ENCODE data around the gene SAMD3. TPM values are rescaled to one million over a fixed set of nuclear protein-coding genes. Genes with fewer than 3 reads are reported as not detected.

Gene SAMD3
- total RNA-seq, 1 donor from 2014 or later, result 0.45 TPM

- no peaks in the 10 kb centered on the region for H3K36me3 ChIP-seq (ENCODE audit: insufficient read depth, low read length)
- FAIRE-seq (no peak), DNase-seq (ENCODE audit: low read depth) (no peak)
- peaks cover 6% of the 10 kb centered on the region for H3K9me3 Mint-ChIP-seq (ENCODE audit: unreplicated experiment)
- H3K4me2 ChIP-seq (ENCODE audit: low read length), result no peak overlapping the region
- H3K4me3 Mint-ChIP-seq (ENCODE audit: unreplicated experiment), result no peak overlapping the region
- H3K4me1 Mint-ChIP-seq (ENCODE audit: low read depth, unreplicated experiment), result no peaks in the 10 kb centered on the region
- no peaks in the 10 kb centered on the region for H3K27me3 ChIP-seq (ENCODE audit: insufficient read depth, low read length)
- TF ChIP-seq CTCF (IDR thresholded peaks at IDR 0.05; ENCODE audit: insufficient read depth, low read depth, low read length) (no peak), EZH2 (IDR thresholded peaks at IDR 0.05; ENCODE audit: insufficient read depth, low read length) (no peak)
- no peaks in the 10 kb centered on the region for H3K27me3 Mint-ChIP-seq (ENCODE audit: low read depth, unreplicated experiment)
- no peaks in the 10 kb centered on the region for H4K20me1 ChIP-seq (ENCODE audit: insufficient read depth, low read length)
- H3K27ac ChIP-seq (ENCODE audit: low read depth, low read length), result no peak overlapping the region
- H3K9me3 ChIP-seq (ENCODE audit: insufficient read depth, low read depth, low read length), result no peaks in the 10 kb centered on the region
- H3K27ac Mint-ChIP-seq (ENCODE audit: unreplicated experiment), result no peak overlapping the region
- no peaks in the 10 kb centered on the region for H3K79me2 ChIP-seq (ENCODE audit: insufficient read depth, low read length)
- H3K4me1 ChIP-seq (ENCODE audit: insufficient read depth, low read length), result no peaks in the 10 kb centered on the region
- H3K9ac ChIP-seq (ENCODE audit: low read length), result no peak overlapping the region
- no peak overlapping the region for H2AFZ ChIP-seq (ENCODE audit: low read depth, low read length)
- H3K36me3 Mint-ChIP-seq (ENCODE audit: low read depth, unreplicated experiment), result no peaks in the 10 kb centered on the region
- H3K4me3 ChIP-seq (ENCODE audit: insufficient read depth, low read depth, low read length), result no peak overlapping the region
Observed at GRCh38 chr6:130158548-130158947, 64.2 kb downstream of the SAMD3 start.

GRCh38 chr6:130158056-130158455 lies 64.7 kb downstream of the SAMD3 start:
- no peaks in the 10 kb centered on the region for H3K4me1 ChIP-seq (ENCODE audit: insufficient read depth, low read length)
- H3K9me3 ChIP-seq (ENCODE audit: insufficient read depth, low read depth, low read length), result no peaks in the 10 kb centered on the region
- no peak overlapping the region for H3K4me2 ChIP-seq (ENCODE audit: low read length)
- H3K4me1 Mint-ChIP-seq (ENCODE audit: low read depth, unreplicated experiment), result no peaks in the 10 kb centered on the region
- no peaks in the 10 kb centered on the region for H3K36me3 ChIP-seq (ENCODE audit: insufficient read depth, low read length)
- H2AFZ ChIP-seq (ENCODE audit: low read depth, low read length), result no peak overlapping the region
- H4K20me1 ChIP-seq (ENCODE audit: insufficient read depth, low read length), result no peaks in the 10 kb centered on the region
- no peak for FAIRE-seq
- H3K9ac ChIP-seq (ENCODE audit: low read length), result no peak overlapping the region
- H3K4me3 Mint-ChIP-seq (ENCODE audit: unreplicated experiment), result no peak overlapping the region
- H3K79me2 ChIP-seq (ENCODE audit: insufficient read depth, low read length), result no peaks in the 10 kb centered on the region
- H3K4me3 ChIP-seq (ENCODE audit: insufficient read depth, low read depth, low read length), result no peak overlapping the region
- TF ChIP-seq CTCF (IDR thresholded peaks at IDR 0.05; ENCODE audit: insufficient read depth, low read depth, low read length) (no peak), EZH2 (IDR thresholded peaks at IDR 0.05; ENCODE audit: insufficient read depth, low read length) (no peak)
- peak; percentile 73 for DNase-seq (ENCODE audit: low read depth)
- H3K9me3 Mint-ChIP-seq (ENCODE audit: unreplicated experiment), result peaks cover 6% of the 10 kb centered on the region
- H3K36me3 Mint-ChIP-seq (ENCODE audit: low read depth, unreplicated experiment), result no peaks in the 10 kb centered on the region
- H3K27me3 Mint-ChIP-seq (ENCODE audit: low read depth, unreplicated experiment), result no peaks in the 10 kb centered on the region
- no peaks in the 10 kb centered on the region for H3K27me3 ChIP-seq (ENCODE audit: insufficient read depth, low read length)
- H3K27ac Mint-ChIP-seq (ENCODE audit: unreplicated experiment), result no peak overlapping the region
- H3K27ac ChIP-seq (ENCODE audit: low read depth, low read length), result no peak overlapping the region

GRCh38 chr6:130156908-130157307 lies 65.8 kb downstream of the SAMD3 start:
- no peaks in the 10 kb centered on the region for H3K4me1 Mint-ChIP-seq (ENCODE audit: low read depth, unreplicated experiment)
- no peaks in the 10 kb centered on the region for H3K27me3 ChIP-seq (ENCODE audit: insufficient read depth, low read length)
- H3K27me3 Mint-ChIP-seq (ENCODE audit: low read depth, unreplicated experiment), result no peaks in the 10 kb centered on the region
- H3K36me3 Mint-ChIP-seq (ENCODE audit: low read depth, unreplicated experiment), result no peaks in the 10 kb centered on the region
- no peak overlapping the region for H2AFZ ChIP-seq (ENCODE audit: low read depth, low read length)
- no peak overlapping the region for H3K27ac ChIP-seq (ENCODE audit: low read depth, low read length)
- H3K4me2 ChIP-seq (ENCODE audit: low read length), result no peak overlapping the region
- H4K20me1 ChIP-seq (ENCODE audit: insufficient read depth, low read length), result no peaks in the 10 kb centered on the region
- no peak overlapping the region for H3K4me3 ChIP-seq (ENCODE audit: insufficient read depth, low read depth, low read length)
- no peak for FAIRE-seq
- peaks cover 2% of the 10 kb centered on the region for H3K36me3 ChIP-seq (ENCODE audit: insufficient read depth, low read length)
- no peak overlapping the region for H3K9ac ChIP-seq (ENCODE audit: low read length)
- H3K9me3 ChIP-seq (ENCODE audit: insufficient read depth, low read depth, low read length), result no peaks in the 10 kb centered on the region
- no peak for TF ChIP-seq EZH2 (IDR thresholded peaks at IDR 0.05; ENCODE audit: insufficient read depth, low read length)
- no peak for TF ChIP-seq CTCF (IDR thresholded peaks at IDR 0.05; ENCODE audit: insufficient read depth, low read depth, low read length)
- no peak overlapping the region for H3K27ac Mint-ChIP-seq (ENCODE audit: unreplicated experiment)
- H3K4me1 ChIP-seq (ENCODE audit: insufficient read depth, low read length), result no peaks in the 10 kb centered on the region
- H3K9me3 Mint-ChIP-seq (ENCODE audit: unreplicated experiment), result peaks cover 6% of the 10 kb centered on the region
- no peak for DNase-seq (ENCODE audit: low read depth)
- H3K79me2 ChIP-seq (ENCODE audit: insufficient read depth, low read length), result no peaks in the 10 kb centered on the region
- H3K4me3 Mint-ChIP-seq (ENCODE audit: unreplicated experiment), result no peak overlapping the region
